ENCODE results near the gene CCR5AS.

CCR5AS gene

GRCh38 chr3:46422617-46423016, 15.8 kb upstream of the CCR5AS start:
- TF ChIP-seq, protein P1, sequence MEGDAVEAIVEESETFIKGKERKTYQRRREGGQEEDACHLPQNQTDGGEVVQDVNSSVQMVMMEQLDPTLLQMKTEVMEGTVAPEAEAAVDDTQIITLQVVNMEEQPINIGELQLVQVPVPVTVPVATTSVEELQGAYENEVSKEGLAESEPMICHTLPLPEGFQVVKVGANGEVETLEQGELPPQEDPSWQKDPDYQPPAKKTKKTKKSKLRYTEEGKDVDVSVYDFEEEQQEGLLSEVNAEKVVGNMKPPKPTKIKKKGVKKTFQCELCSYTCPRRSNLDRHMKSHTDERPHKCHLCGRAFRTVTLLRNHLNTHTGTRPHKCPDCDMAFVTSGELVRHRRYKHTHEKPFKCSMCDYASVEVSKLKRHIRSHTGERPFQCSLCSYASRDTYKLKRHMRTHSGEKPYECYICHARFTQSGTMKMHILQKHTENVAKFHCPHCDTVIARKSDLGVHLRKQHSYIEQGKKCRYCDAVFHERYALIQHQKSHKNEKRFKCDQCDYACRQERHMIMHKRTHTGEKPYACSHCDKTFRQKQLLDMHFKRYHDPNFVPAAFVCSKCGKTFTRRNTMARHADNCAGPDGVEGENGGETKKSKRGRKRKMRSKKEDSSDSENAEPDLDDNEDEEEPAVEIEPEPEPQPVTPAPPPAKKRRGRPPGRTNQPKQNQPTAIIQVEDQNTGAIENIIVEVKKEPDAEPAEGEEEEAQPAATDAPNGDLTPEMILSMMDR (IDR thresholded peaks at IDR 0.05): no peak
- H3K27ac Mint-ChIP-seq: no peak overlapping the region
- no peak for DNase-seq
- H3K36me3 Mint-ChIP-seq (ENCODE audit: low read depth): no peaks in the 10 kb centered on the region
- peaks cover 14% of the 10 kb centered on the region for H3K4me1 Mint-ChIP-seq (ENCODE audit: low read depth)
- no peak overlapping the region for H3K4me3 Mint-ChIP-seq
- H3K9me3 Mint-ChIP-seq: no peaks in the 10 kb centered on the region
- peaks cover 12% of the 10 kb centered on the region for H3K27me3 Mint-ChIP-seq (ENCODE audit: insufficient read depth)

DNA sequence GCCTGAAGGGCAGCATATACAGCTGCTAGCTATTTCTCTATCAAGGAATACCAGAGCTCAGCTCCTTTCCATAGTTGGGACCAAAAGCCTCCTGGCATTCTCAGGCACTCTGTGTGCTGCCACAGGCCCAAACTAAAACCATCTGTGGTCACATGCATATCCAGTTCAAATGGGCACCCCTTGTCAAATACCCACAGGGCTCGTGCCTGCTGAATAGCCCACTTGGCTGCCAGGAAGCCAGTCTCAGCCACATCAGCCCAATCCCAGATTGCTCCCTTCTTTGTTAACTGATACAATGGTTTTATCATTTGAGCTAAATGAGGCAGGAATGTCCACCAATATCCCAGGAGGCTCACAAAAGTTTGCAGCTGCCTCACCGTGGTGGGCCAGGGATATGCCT, 14.1 kb upstream of the CCR5AS start:
- H3K36me3 Mint-ChIP-seq (ENCODE audit: low read depth): no peaks in the 10 kb centered on the region
- H3K4me3 Mint-ChIP-seq: no peak overlapping the region
- no peak overlapping the region for H3K27ac Mint-ChIP-seq
- no peak for DNase-seq
- TF ChIP-seq, protein P1 (IDR thresholded peaks at IDR 0.05): no peak
- H3K9me3 Mint-ChIP-seq: no peaks in the 10 kb centered on the region
- H3K4me1 Mint-ChIP-seq (ENCODE audit: low read depth): peaks cover 2% of the 10 kb centered on the region
- peaks cover 19% of the 10 kb centered on the region for H3K27me3 Mint-ChIP-seq (ENCODE audit: insufficient read depth)

DNA sequence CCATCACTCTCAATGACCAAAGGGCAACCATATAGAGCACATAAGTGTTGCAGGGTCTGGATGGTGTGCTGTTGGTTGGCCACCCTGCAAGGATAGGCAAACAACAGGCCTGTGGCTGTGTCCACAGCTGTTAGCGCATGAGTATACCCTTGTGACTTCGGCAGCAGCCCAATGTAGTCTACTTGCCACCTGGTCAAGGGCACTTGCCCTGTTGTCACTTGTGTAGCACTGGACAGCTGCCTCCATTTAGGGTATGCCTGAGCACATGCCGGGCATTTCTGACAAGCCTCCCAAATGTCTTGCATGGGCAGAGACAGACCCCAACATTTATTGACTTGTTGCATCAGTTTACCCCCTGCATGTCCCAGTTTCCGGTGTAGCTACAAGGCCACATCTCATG, 12.9 kb upstream of the CCR5AS start:
- Mint-ChIP-seq H3K9me3 (no peaks in the 10 kb centered on the region), H3K27me3 (ENCODE audit: insufficient read depth) (peaks cover 26% of the 10 kb centered on the region), H3K27ac (no peak overlapping the region), H3K4me1 (ENCODE audit: low read depth) (no peaks in the 10 kb centered on the region), H3K36me3 (ENCODE audit: low read depth) (no peaks in the 10 kb centered on the region), H3K4me3 (no peak overlapping the region)
- DNase-seq: no peak
- TF ChIP-seq, protein P1 (IDR thresholded peaks at IDR 0.05): no peak

GRCh38 chr3:46417841-46418611, 11.2 kb upstream of the CCR5AS start:
- peaks cover 28% of the 10 kb centered on the region for H3K27me3 Mint-ChIP-seq (ENCODE audit: insufficient read depth)
- no peak overlapping the region for H3K27ac Mint-ChIP-seq
- H3K9me3 Mint-ChIP-seq: no peaks in the 10 kb centered on the region

DNA sequence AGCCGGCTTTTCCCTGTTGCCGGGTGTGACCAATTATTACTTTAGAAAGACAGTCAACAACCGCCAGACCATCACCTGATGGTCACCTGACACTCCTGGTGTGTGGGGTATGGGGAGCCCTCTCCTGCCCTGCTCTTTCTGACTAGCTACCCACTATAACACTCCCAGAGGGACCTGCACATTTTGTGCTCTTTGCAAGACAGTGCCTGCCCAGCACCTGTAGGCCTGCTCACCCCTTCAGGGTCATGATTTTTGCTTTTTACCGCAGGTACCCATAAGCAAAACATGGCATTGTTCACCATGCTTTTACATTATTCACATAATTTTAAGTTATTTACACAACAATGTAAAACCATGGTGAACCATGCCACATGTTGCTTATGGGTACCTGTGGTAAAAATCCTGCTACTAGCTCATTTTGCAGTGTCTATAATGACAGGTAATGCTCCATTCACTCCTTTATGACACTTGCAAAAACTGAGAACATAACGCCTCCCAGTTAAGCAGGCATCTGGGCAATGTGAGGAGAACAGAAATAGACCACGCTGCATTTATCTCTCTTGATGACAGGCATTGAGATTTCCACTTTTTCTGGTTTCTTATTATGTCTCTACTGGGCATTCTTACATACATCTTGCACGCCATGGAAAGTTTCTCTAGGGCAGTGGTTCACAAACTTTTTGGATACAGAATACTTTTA, 10.1 kb upstream of the CCR5AS start:
- peaks cover 24% of the 10 kb centered on the region for H3K27me3 Mint-ChIP-seq (ENCODE audit: insufficient read depth)
- peaks cover 6% of the 10 kb centered on the region; the same call in 1 of the 2 replicates for H3K4me1 Mint-ChIP-seq (ENCODE audit: low read depth)

More at GRCh38 chr3:46417841-46418611, 11.2 kb upstream of the CCR5AS start:
- H3K4me1 Mint-ChIP-seq (ENCODE audit: low read depth): no peaks in the 10 kb centered on the region
- no peaks in the 10 kb centered on the region for H3K36me3 Mint-ChIP-seq (ENCODE audit: low read depth)
- H3K4me3 Mint-ChIP-seq: no peak overlapping the region
- no peak for DNase-seq
- TF ChIP-seq, protein P1 (IDR thresholded peaks at IDR 0.05): no peak

More for the DNA sequence above, 10.1 kb upstream of the CCR5AS start:
- Mint-ChIP-seq H3K36me3 (ENCODE audit: low read depth) (no peaks in the 10 kb centered on the region), H3K27ac (no peak overlapping the region), H3K9me3 (no peaks in the 10 kb centered on the region), H3K4me3 (no peak overlapping the region)
- DNase-seq: no peak
- TF ChIP-seq, protein P1 (IDR thresholded peaks at IDR 0.05): no peak

Measured in HFFc6 (cell line).